HepG2 (cell line): ENCODE results near the gene NAV2. TPM values are rescaled to one million over a fixed set of nuclear protein-coding genes. Genes with fewer than 3 reads are reported as not detected.

Source experiments
- ARNT ChIP-seq: fragments of 450-650 bp; IDR thresholded peaks from 2 replicates; pipeline ENCODE4 v1.6.1; 2017
- BCL3 ChIP-seq: sonication (generic); formaldehyde crosslinking; IDR thresholded peaks from 2 replicates; pipeline ENCODE4 v1.5.1; 2020; ENCODE audit warnings: mild to moderate bottlenecking, missing genetic modification reagents, moderate library complexity
- GATAD1 ChIP-seq: IDR thresholded peaks from 2 replicates; pipeline ENCODE4 v1.6.1; 2016; ENCODE audit warnings: missing genetic modification reagents, missing compliant biosample characterization
- HNF1A ChIP-seq, 2 experiments: sonication (generic) in 1 of 2; formaldehyde crosslinking in 1 of 2; IDR thresholded peaks; 2 replicates each; pipeline versions ENCODE4 v1.4.0 to v1.6.1; 2016 to 2020; ENCODE audit warnings: borderline replicate concordance in 1 of 2, low read depth in 1 of 2, mild to moderate bottlenecking in 1 of 2, missing genetic modification reagents in 1 of 2
- JUND ChIP-seq: sonication (generic); formaldehyde crosslinking; IDR thresholded peaks from 2 replicates; pipeline ENCODE4 v1.8.0; 2022; ENCODE audit warnings: mild to moderate bottlenecking, missing genetic modification reagents
- KAT8 ChIP-seq: IDR thresholded peaks from 2 replicates; pipeline ENCODE4 v1.6.1; 2016; ENCODE audit warnings: missing genetic modification reagents, missing compliant biosample characterization
- KLF12 ChIP-seq: sonication (generic); formaldehyde crosslinking; IDR thresholded peaks from 2 replicates; pipeline ENCODE4 v1.4.0; 2020; ENCODE audit warnings: missing genetic modification reagents, borderline replicate concordance
- NKX3-1 ChIP-seq: sonication (generic); formaldehyde crosslinking; IDR thresholded peaks from 2 replicates; pipeline ENCODE4 v1.5.0; 2020; ENCODE audit warnings: missing genetic modification reagents
- RFX3 ChIP-seq: IDR thresholded peaks from 2 replicates; pipeline ENCODE4 v1.6.1; 2016; ENCODE audit warnings: missing biosample characterization, missing genetic modification reagents
- SALL1 ChIP-seq: sonication (generic); formaldehyde crosslinking; IDR thresholded peaks from 2 replicates; pipeline ENCODE4 v1.8.0; 2022; ENCODE audit warnings: mild to moderate bottlenecking, missing genetic modification reagents
- SNAI1 ChIP-seq: sonication (generic); formaldehyde crosslinking; IDR thresholded peaks from 2 replicates; pipeline ENCODE4 v1.5.0; 2020; ENCODE audit warnings: mild to moderate bottlenecking, missing genetic modification reagents, borderline replicate concordance
- SYNCRIP ChIP-seq: fragments of 200-400 bp; formaldehyde crosslinking; IDR thresholded peaks from 2 replicates; pipeline ENCODE4 v1.6.1; 2018; ENCODE audit warnings: mild to moderate bottlenecking, low read depth, low read length; ENCODE audit not compliant: insufficient read depth
- TARDBP ChIP-seq: sonication (generic); formaldehyde crosslinking; IDR thresholded peaks from 2 replicates; pipeline ENCODE4 v1.8.0; 2022; ENCODE audit warnings: mild to moderate bottlenecking, missing genetic modification reagents
- ZBTB7A ChIP-seq: sonication (generic); formaldehyde crosslinking; IDR thresholded peaks from 2 replicates; pipeline ENCODE4 v1.8.0; 2022; ENCODE audit warnings: mild to moderate bottlenecking, missing genetic modification reagents
- ZFX ChIP-seq: sonication (generic); formaldehyde crosslinking; IDR thresholded peaks from 2 replicates; pipeline ENCODE4 v1.4.0; 2020; ENCODE audit warnings: mild to moderate bottlenecking, low read depth, missing genetic modification reagents, moderate library complexity
- ZGPAT ChIP-seq: IDR thresholded peaks from 2 replicates; pipeline ENCODE4 v1.6.1; 2016; ENCODE audit warnings: mild to moderate bottlenecking
- ZKSCAN8 ChIP-seq: IDR thresholded peaks from 2 replicates; pipeline ENCODE4 v1.6.1; 2016; ENCODE audit warnings: borderline replicate concordance, missing genetic modification reagents, missing compliant biosample characterization
- ZNF749 ChIP-seq: sonication (generic); formaldehyde crosslinking; IDR thresholded peaks from 2 replicates; pipeline ENCODE4 v1.8.0; 2022; ENCODE audit warnings: mild to moderate bottlenecking, missing genetic modification reagents, moderate library complexity, borderline replicate concordance
- ZNF766 ChIP-seq: sonication (generic); formaldehyde crosslinking; IDR thresholded peaks from 2 replicates; pipeline ENCODE4 v1.5.0; 2020; ENCODE audit warnings: missing genetic modification reagents, borderline replicate concordance
- ZNF782 ChIP-seq: sonication (generic); formaldehyde crosslinking; IDR thresholded peaks from 2 replicates; pipeline ENCODE4 v1.4.0; 2020; ENCODE audit warnings: missing genetic modification reagents, mild to moderate bottlenecking, borderline replicate concordance
- ZSCAN20 ChIP-seq: sonication (generic); formaldehyde crosslinking; IDR thresholded peaks from 2 replicates; pipeline ENCODE4 v1.4.0; 2020; ENCODE audit warnings: missing genetic modification reagents, mild to moderate bottlenecking, borderline replicate concordance
- polyA plus RNA-seq, 8 experiments: library from polyadenylated mRNA; depleted of rRNA in 3 of 8; stranded (reverse) in 7 of 8; unstranded in 1 of 8; fragments of >200 nt; fragmentation: Illumina TruSeq in 4 of 8; extraction: Trizol in 4 of 8; gene quantifications; 2 replicates each; pipeline versions ENCODE4 v1.2.1 to v1.2.3, GENCODE V29; 2011 to 2016; ENCODE audit warnings: low read depth in 4 of 8, missing spikeins in 1 of 8, mixed read lengths in 1 of 8; ENCODE audit not compliant: insufficient read depth in 1 of 8
- total RNA-seq, 5 experiments: library from RNA; depleted of rRNA; stranded (reverse); fragments of >200 nt; fragmentation: Illumina TruSeq; extraction: Trizol; gene quantifications; 2 replicates each; pipeline ENCODE4 v1.2.3, GENCODE V29; 2016; ENCODE audit warnings: low read depth in 1 of 5
- TF ChIP-seq, protein P1 (sequence below): IDR thresholded peaks from 2 replicates; pipeline ENCODE4 v1.6.1; 2016

The NAV2 gene
- total and polyA plus RNA-seq, 2 of the 13 experiments (the other 11 are each of a cell fraction or from before 2014, with no cell fraction given) = 9.3 to 34.6 TPM

GRCh38 chr11:19953909-19954308 lies 241.3 kb downstream of the NAV2 start (continued):
- TF ChIP-seq SALL1 (CRISPR knock-in tag) = peak; percentile 54; the same call in 1 of the 2 replicates
- TF ChIP-seq ZKSCAN8 (CRISPR knock-in tag) = peak; percentile 74; the same call in 1 of the 2 replicates
- TF ChIP-seq HNF1A (IDR thresholded peaks at IDR 0.05; ENCODE audit: low read depth) = no peak
- TF ChIP-seq HNF1A (CRISPR knock-in tag; IDR thresholded peaks at IDR 0.05; ENCODE audit: borderline replicate concordance) = no peak
- TF ChIP-seq RFX3 (CRISPR knock-in tag) = no peak
- TF ChIP-seq ZFX (CRISPR knock-in tag) = no peak
- peak; percentile 34; the same call in 1 of the 2 replicates for TF ChIP-seq GATAD1 (CRISPR knock-in tag)
- no peak for TF ChIP-seq ZSCAN20 (CRISPR knock-in tag)
- TF ChIP-seq ZGPAT (CRISPR knock-in tag) = no peak
- no peak for TF ChIP-seq ZNF782 (CRISPR knock-in tag)
- TF ChIP-seq NKX3-1 (CRISPR knock-in tag) = no peak
- TF ChIP-seq KAT8 (CRISPR knock-in tag) = peak; percentile 32; the same call in 1 of the 2 replicates
- TF ChIP-seq TARDBP (CRISPR knock-in tag) = no peak
- TF ChIP-seq JUND (CRISPR knock-in tag) = peak; percentile 59; the same call in 1 of the 2 replicates
- no peak for TF ChIP-seq ARNT
- TF ChIP-seq KLF12 (CRISPR knock-in tag) = no peak
- TF ChIP-seq ZBTB7A (CRISPR knock-in tag) = no peak
- TF ChIP-seq SYNCRIP = no peak
- TF ChIP-seq, protein P1, sequence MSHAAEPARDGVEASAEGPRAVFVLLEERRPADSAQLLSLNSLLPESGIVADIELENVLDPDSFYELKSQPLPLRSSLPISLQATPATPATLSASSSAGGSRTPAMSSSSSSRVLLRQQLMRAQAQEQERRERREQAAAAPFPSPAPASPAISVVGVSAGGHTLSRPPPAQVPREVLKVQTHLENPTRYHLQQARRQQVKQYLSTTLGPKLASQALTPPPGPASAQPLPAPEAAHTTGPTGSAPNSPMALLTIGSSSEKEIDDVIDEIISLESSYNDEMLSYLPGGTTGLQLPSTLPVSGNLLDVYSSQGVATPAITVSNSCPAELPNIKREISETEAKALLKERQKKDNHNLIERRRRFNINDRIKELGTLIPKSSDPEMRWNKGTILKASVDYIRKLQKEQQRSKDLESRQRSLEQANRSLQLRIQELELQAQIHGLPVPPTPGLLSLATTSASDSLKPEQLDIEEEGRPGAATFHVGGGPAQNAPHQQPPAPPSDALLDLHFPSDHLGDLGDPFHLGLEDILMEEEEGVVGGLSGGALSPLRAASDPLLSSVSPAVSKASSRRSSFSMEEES = no peak
- TF ChIP-seq BCL3 (CRISPR knock-in tag) = no peak
- no peak for TF ChIP-seq ZNF766 (CRISPR knock-in tag)
- no peak for TF ChIP-seq SNAI1 (CRISPR knock-in tag)
- TF ChIP-seq ZNF749 (CRISPR knock-in tag) = no peak
